Brain pericyte (primary cell): ENCODE measurements around the gene TOP3A.

Source experiments
- DNase-seq: peaks from one replicate; pipeline ENCODE4 v3.0.0-alpha.2; 2012; ENCODE audit warnings: low read depth, low spot score

Gene TOP3A

GRCh38 chr17:18254888-18255649 lies 59.7 kb downstream of the TOP3A start:
- DNase-seq: no peak

GRCh38 chr17:18253947-18254821 lies 60.6 kb downstream of the TOP3A start:
- DNase-seq: no peak

GRCh38 chr17:18253187-18253884 lies 61.5 kb downstream of the TOP3A start:
- no peak for DNase-seq

GRCh38 chr17:18252160-18252559 lies 62.6 kb downstream of the TOP3A start:
- DNase-seq: no peak

- no peak for DNase-seq
Observed at GRCh38 chr17:18251204-18251603, 63.6 kb downstream of the TOP3A start.

GRCh38 chr17:18250708-18251107 lies 64.1 kb downstream of the TOP3A start:
- DNase-seq: no peak

GRCh38 chr17:18250259-18250658 lies 64.5 kb downstream of the TOP3A start:
- DNase-seq: no peak

GRCh38 chr17:18248811-18249210 lies 66.0 kb downstream of the TOP3A start:
- DNase-seq: no peak

- DNase-seq: no peak
Observed at GRCh38 chr17:18248300-18248731, 66.5 kb downstream of the TOP3A start.

GRCh38 chr17:18247613-18248001 lies 67.2 kb downstream of the TOP3A start:
- no peak for DNase-seq

GRCh38 chr17:18246880-18247612 lies 67.7 kb downstream of the TOP3A start:
- DNase-seq: no peak

GRCh38 chr17:18246109-18246725 lies 68.6 kb downstream of the TOP3A start:
- DNase-seq: no peak

GRCh38 chr17:18245038-18245776 lies 69.6 kb downstream of the TOP3A start:
- no peak for DNase-seq

- no peak for DNase-seq
Observed at GRCh38 chr17:18241229-18241871, 73.4 kb downstream of the TOP3A start.

GRCh38 chr17:18240449-18240848 lies 74.3 kb downstream of the TOP3A start:
- no peak for DNase-seq

GRCh38 chr17:18238299-18238698 lies 76.5 kb downstream of the TOP3A start:
- DNase-seq: no peak

GRCh38 chr17:18237461-18237860 lies 77.3 kb downstream of the TOP3A start:
- DNase-seq: no peak

- no peak for DNase-seq
Observed at GRCh38 chr17:18236494-18236893, 78.3 kb downstream of the TOP3A start.

- peak; percentile 38 for DNase-seq
Observed at GRCh38 chr17:18235743-18236256, 79.0 kb downstream of the TOP3A start.
